SK-N-SH treated with all-trans-retinoic acid at 6 μM for 48 hours (cell line): Measurements from ENCODE around the gene TEX11.
"Not testable (repeated sequence)": the region's sequence is repeated elsewhere in the genome, so short reads cannot be mapped to it uniquely, and the experiment has no call there.

ENCODE experiments used
- ARNTL ChIP-seq: fragments of 450-650 bp; formaldehyde crosslinking; IDR thresholded peaks from 2 replicates; pipeline ENCODE4 v1.5.0; 2020; ENCODE audit warnings: low read depth, mild to moderate bottlenecking, moderate library complexity, borderline replicate concordance
- BACH2 ChIP-seq: fragments of 250-450 bp; sonication (Bioruptor Pico); IDR thresholded peaks from 2 replicates; pipeline ENCODE4 v1.9.0; 2021; ENCODE audit warnings: mild to moderate bottlenecking, borderline replicate concordance
- ESRRG ChIP-seq: fragments of 250-450 bp; sonication (Bioruptor Pico); IDR thresholded peaks from 2 replicates; pipeline ENCODE4 v1.6.1; 2021; ENCODE audit warnings: mild to moderate bottlenecking
- ISL1 ChIP-seq: fragments of 250-450 bp; sonication (Bioruptor Pico); IDR thresholded peaks from 2 replicates; pipeline ENCODE4 v2.1.2; 2022; ENCODE audit warnings: mild to moderate bottlenecking, moderate library complexity
- OSR1 ChIP-seq: fragments of 250-450 bp; sonication (Bioruptor Pico); IDR thresholded peaks from 2 replicates; pipeline ENCODE4 v1.8.0; 2022; ENCODE audit warnings: moderate library complexity, mild to moderate bottlenecking, inconsistent platforms
- PPARA ChIP-seq: fragments of 250-450 bp; sonication (Bioruptor Pico); IDR thresholded peaks from 2 replicates; pipeline ENCODE4 v1.5.0; 2020; ENCODE audit warnings: mild to moderate bottlenecking, borderline replicate concordance
- RARB ChIP-seq: fragments of 250-450 bp; sonication (Bioruptor Pico); IDR thresholded peaks from 2 replicates; pipeline ENCODE4 v1.8.0; 2021; ENCODE audit warnings: mild to moderate bottlenecking, moderate library complexity
- SNAI2 ChIP-seq: fragments of 250-450 bp; sonication (Bioruptor Pico); IDR thresholded peaks from 2 replicates; pipeline ENCODE4 v1.5.0; 2020; ENCODE audit warnings: mild to moderate bottlenecking, moderate library complexity
- TCF4 ChIP-seq: fragments of 250-450 bp; sonication (Bioruptor Pico); IDR thresholded peaks from 2 replicates; pipeline ENCODE4 v1.8.0; 2021; ENCODE audit warnings: mild to moderate bottlenecking, moderate library complexity, borderline replicate concordance
- ZC3H10 ChIP-seq: fragments of 250-450 bp; sonication (Bioruptor Pico); IDR thresholded peaks from 2 replicates; pipeline ENCODE4 v1.5.1; 2021; ENCODE audit warnings: mild to moderate bottlenecking, moderate library complexity
- TF ChIP-seq, protein P1 (sequence below): fragments of 250-450 bp; sonication (Bioruptor Pico); IDR thresholded peaks from 2 replicates; pipeline ENCODE4 v1.8.0; 2020; ENCODE audit warnings: mild to moderate bottlenecking, moderate library complexity, borderline replicate concordance
- TF ChIP-seq, protein P2 (sequence below): fragments of 250-450 bp; sonication (Bioruptor Pico); IDR thresholded peaks from 2 replicates; pipeline ENCODE4 v1.5.1; 2020; ENCODE audit warnings: low read depth, mild to moderate bottlenecking, moderate library complexity
- TF ChIP-seq, protein P3 (sequence below): fragments of 250-450 bp; sonication (Bioruptor Pico); IDR thresholded peaks from 2 replicates; pipeline ENCODE4 v1.5.1; 2021; ENCODE audit warnings: mild to moderate bottlenecking, moderate library complexity

DNA sequence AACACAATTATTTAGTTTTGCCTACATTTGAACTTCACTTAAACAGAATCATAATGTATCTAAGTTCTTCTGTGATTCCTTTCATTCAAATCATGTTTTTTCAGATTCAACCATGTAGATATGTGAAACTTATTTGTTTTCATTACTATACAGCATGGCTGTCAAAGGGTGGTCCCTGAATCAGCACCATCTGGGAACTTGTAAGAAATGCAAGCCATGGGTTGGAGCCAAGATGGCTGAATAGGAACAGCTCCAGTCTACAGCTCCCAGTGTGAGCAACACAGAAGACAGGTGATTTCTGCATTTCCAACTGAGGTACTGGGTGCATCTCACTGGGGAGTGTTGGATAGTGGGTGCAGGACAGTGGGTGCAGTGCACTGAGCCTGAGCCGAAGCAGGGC, 180.6 kb downstream of the TEX11 start:
- TF ChIP-seq SNAI2 (CRISPR knock-in tag); BACH2 (CRISPR knock-in tag); ARNTL; TCF4; RARB; ISL1 (CRISPR knock-in tag); ESRRG; PPARA (CRISPR knock-in tag); ZC3H10; OSR1 (CRISPR knock-in tag): not testable (repeated sequence)
- TF ChIP-seq, protein P1, sequence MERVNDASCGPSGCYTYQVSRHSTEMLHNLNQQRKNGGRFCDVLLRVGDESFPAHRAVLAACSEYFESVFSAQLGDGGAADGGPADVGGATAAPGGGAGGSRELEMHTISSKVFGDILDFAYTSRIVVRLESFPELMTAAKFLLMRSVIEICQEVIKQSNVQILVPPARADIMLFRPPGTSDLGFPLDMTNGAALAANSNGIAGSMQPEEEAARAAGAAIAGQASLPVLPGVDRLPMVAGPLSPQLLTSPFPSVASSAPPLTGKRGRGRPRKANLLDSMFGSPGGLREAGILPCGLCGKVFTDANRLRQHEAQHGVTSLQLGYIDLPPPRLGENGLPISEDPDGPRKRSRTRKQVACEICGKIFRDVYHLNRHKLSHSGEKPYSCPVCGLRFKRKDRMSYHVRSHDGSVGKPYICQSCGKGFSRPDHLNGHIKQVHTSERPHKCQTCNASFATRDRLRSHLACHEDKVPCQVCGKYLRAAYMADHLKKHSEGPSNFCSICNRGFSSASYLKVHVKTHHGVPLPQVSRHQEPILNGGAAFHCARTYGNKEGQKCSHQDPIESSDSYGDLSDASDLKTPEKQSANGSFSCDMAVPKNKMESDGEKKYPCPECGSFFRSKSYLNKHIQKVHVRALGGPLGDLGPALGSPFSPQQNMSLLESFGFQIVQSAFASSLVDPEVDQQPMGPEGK = not testable (repeated sequence)
- TF ChIP-seq, protein P2, sequence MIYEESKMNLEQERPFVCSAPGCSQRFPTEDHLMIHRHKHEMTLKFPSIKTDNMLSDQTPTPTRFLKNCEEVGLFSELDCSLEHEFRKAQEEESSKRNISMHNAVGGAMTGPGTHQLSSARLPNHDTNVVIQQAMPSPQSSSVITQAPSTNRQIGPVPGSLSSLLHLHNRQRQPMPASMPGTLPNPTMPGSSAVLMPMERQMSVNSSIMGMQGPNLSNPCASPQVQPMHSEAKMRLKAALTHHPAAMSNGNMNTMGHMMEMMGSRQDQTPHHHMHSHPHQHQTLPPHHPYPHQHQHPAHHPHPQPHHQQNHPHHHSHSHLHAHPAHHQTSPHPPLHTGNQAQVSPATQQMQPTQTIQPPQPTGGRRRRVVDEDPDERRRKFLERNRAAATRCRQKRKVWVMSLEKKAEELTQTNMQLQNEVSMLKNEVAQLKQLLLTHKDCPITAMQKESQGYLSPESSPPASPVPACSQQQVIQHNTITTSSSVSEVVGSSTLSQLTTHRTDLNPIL (CRISPR knock-in tag) = not testable (repeated sequence)
- TF ChIP-seq, protein P3, sequence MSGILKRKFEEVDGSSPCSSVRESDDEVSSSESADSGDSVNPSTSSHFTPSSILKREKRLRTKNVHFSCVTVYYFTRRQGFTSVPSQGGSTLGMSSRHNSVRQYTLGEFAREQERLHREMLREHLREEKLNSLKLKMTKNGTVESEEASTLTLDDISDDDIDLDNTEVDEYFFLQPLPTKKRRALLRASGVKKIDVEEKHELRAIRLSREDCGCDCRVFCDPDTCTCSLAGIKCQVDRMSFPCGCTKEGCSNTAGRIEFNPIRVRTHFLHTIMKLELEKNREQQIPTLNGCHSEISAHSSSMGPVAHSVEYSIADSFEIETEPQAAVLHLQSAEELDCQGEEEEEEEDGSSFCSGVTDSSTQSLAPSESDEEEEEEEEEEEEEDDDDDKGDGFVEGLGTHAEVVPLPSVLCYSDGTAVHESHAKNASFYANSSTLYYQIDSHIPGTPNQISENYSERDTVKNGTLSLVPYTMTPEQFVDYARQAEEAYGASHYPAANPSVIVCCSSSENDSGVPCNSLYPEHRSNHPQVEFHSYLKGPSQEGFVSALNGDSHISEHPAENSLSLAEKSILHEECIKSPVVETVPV (CRISPR knock-in tag) = not testable (repeated sequence)
